Measurements from ENCODE around the gene LINGO4.

The LINGO4 gene

DNA sequence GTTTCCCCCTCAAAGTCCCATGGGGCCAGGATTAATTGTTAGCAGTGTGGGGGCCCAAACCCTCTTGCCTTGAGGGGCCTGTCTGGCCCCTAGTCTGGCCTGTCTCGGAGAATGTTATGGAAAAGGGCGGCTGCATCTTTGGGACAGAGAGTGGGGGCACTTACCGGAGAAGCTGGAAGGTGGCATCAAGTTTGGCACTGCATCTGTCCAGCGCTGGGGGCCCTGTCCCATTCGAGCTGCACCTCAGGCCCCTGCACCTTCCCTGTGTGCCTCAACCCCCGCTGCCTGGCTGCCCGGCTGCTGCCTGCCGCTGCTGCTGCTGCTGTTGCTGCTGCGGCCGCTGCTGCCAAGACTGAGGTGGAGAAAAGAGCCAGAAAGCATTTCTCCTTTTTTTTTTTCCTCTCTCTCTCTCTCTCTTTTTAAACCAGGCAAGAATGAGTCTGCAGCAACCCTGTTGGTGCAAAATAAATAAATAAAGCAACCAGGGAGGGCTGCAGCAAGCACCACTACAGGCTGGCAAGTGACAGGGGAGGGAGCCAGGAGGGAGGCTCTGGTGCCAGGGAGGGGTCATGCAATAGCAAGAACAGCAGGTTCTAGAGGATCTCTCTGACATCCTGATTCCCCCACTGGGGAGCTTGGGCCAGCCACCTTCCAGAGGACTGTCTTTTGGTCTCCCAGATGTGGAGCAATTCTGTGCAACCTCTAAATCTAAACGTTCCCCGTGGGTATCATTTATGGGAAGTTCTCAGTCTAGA lies at the start of gene LINGO4:
LINGO4 (minus strand) TSS at position 354 of the 755 bp plus-strand sequence. CDS start 2,715 bp downstream, outside the sequence.
- DNase-seq (ENCODE audit: extremely low read depth, low read depth), result no peak
- H3K4me3 ChIP-seq (replicated peaks; ENCODE audit: low read depth, low read length), result no peak within 1 kb of the TSS
- no peak for TF ChIP-seq CTCF (IDR thresholded peaks at IDR 0.05; ENCODE audit: low read depth, low read length, missing control alignments)

DNA sequence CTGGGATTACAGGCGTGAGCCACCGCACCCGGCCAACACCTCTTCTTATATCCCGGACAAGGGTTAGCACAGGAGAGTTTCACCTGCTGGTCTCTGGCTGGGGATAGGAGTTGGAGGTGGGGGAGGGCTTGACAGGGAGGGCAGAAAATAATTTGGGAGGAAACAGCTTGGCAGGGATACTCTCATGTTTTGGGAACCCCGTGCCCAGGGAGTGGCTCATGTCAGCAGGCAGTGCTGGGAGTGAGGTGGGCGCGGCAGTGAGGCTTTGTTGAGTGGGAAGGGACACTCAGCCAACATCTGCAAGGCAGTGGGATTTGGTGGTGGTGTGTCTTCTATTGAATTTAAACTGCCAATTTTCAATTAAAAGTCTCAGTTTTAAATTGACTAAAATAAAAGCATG lies 49.4 kb upstream of the LINGO4 start:
- TF ChIP-seq CTCF (IDR thresholded peaks at IDR 0.05; ENCODE audit: low read depth, low read length, missing control alignments), result no peak
- no peak overlapping the region for H3K4me3 ChIP-seq (replicated peaks; ENCODE audit: low read depth, low read length)
- no peak for DNase-seq (ENCODE audit: extremely low read depth, low read depth)

GRCh38 chr1:151853411-151853943 lies 48.3 kb upstream of the LINGO4 start, which contains the start of gene THEM5:
Gene THEM5, minus strand, starts transcription at chr1:151853712. Its CDS starts 147 bp downstream, at chr1:151853565.
- no peak for TF ChIP-seq CTCF (IDR thresholded peaks at IDR 0.05; ENCODE audit: low read depth, low read length, missing control alignments)
- H3K4me3 ChIP-seq (replicated peaks; ENCODE audit: low read depth, low read length), result no peak within 1 kb of the TSS
- no peak for DNase-seq (ENCODE audit: extremely low read depth, low read depth)

GRCh38 chr1:151852733-151853132 lies 47.5 kb upstream of the LINGO4 start:
- no peak for DNase-seq (ENCODE audit: extremely low read depth, low read depth)
- no peak for TF ChIP-seq CTCF (IDR thresholded peaks at IDR 0.05; ENCODE audit: low read depth, low read length, missing control alignments)
- H3K4me3 ChIP-seq (replicated peaks; ENCODE audit: low read depth, low read length), result no peak overlapping the region

DNA sequence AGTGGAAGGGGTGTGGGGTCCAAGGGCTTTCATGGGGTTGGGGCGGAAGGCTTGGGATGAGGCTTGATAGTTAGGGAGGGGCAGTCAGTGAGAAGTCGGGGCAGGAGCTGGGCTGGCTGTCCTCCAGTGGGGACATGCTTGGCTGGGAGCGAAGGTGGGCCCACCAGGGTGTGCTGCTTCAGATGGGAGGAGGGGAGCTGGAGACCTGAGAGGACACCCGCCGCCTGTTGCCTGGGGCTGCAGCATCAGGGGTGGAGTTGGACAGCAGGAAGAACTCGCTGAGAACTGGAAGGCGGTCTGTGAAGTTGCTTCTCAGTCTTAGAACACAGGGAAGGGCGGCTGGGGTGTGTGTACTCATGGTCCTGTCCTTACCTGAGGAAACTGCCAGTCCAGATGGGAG lies 46.7 kb upstream of the LINGO4 start:
- no peak overlapping the region for H3K4me3 ChIP-seq (replicated peaks; ENCODE audit: low read depth, low read length)
- no peak for DNase-seq (ENCODE audit: extremely low read depth, low read depth)
- TF ChIP-seq CTCF (IDR thresholded peaks at IDR 0.05; ENCODE audit: low read depth, low read length, missing control alignments), result no peak

GRCh38 chr1:151849871-151850270 lies 44.7 kb upstream of the LINGO4 start:
- no peak for DNase-seq (ENCODE audit: extremely low read depth, low read depth)
- no peak for TF ChIP-seq CTCF (IDR thresholded peaks at IDR 0.05; ENCODE audit: low read depth, low read length, missing control alignments)
- no peak overlapping the region for H3K4me3 ChIP-seq (replicated peaks; ENCODE audit: low read depth, low read length)

Measured in HFF-Myc (cell line).